Cardiac muscle cell (in vitro differentiated cells and primary cell): ENCODE data around the gene MAPT. TPM values are rescaled to one million over a fixed set of nuclear protein-coding genes. Genes with fewer than 3 reads are reported as not detected.
"Not testable (repeated sequence)": the region's sequence is repeated elsewhere in the genome, so short reads cannot be mapped to it uniquely, and the experiment has no call there.

Source experiments
- DNase-seq, 2 donors: peaks; one replicate each; pipeline versions ENCODE4 v3.0.0 to v3.0.0-alpha.2; 2010 to 2017; ENCODE audit warnings: low read depth in 1 of 2, low spot score in 1 of 2
- H3K27ac ChIP-seq: fragments of 200-600 bp; sonication (generic); 2 replicates; pipeline ENCODE4 v1.5.1; 2016
- H3K27me3 ChIP-seq: fragments of 200-600 bp; sonication (generic); 2 replicates; pipeline ENCODE4 v1.6.0; 2016; ENCODE audit warnings: control low read depth
- H3K36me3 ChIP-seq: fragments of 200-600 bp; sonication (generic); 2 replicates; pipeline ENCODE4 v1.5.1; 2016; ENCODE audit warnings: control low read depth
- H3K4me1 ChIP-seq: fragments of 200-600 bp; sonication (generic); 2 replicates; pipeline ENCODE4 v1.8.1; 2017; ENCODE audit warnings: low read depth, mild to moderate bottlenecking, mixed run types
- H3K4me3 ChIP-seq: fragments of 200-600 bp; sonication (generic); 2 replicates; pipeline ENCODE4 v1.5.1; 2016; ENCODE audit warnings: mild to moderate bottlenecking
- H3K9me3 ChIP-seq: fragments of 200-600 bp; sonication (generic); 2 replicates; pipeline ENCODE4 v1.5.1; 2017; ENCODE audit warnings: low read depth, mild to moderate bottlenecking, control low read depth
- polyA plus RNA-seq: library from polyadenylated mRNA; unstranded; fragments of >200 nt; fragmentation: Nextera tagmentation; extraction: Ambion mirVana; gene quantifications from 2 replicates; pipeline ENCODE4 v1.2.1, GENCODE V29; 2016
- total RNA-seq: library from RNA; depleted of rRNA; stranded (reverse); fragments of >200 nt; gene quantifications from 2 replicates; pipeline ENCODE4 v1.2.3, GENCODE V29; 2016
- TF ChIP-seq, protein P1 (sequence below): IDR thresholded peaks from 2 replicates; pipeline ENCODE4 v1.5.1; 2012; ENCODE audit warnings: low read depth, mild to moderate bottlenecking, low read length

MAPT gene
- total and polyA plus RNA-seq, 2 experiments from 2014 or later: 1.3 to 1.9 TPM

DNA sequence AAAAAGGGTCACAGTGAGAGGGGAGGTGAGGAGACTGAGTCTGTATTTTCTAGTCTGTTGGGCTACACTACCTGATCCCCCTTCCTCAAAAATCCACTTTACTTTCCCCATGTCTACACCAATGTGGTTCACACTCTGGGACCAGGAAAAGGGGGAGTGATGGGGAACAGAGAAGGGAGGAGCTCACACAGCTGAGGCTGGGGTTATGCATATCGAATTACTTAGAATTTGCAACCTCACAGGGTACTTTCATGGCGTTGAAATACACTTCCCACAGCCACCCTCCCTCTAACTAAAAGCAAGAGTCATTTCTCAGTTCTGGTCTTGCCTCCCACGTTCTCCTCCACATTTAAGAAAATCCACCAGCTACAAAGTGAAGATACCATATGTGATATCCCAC lies 14.1 kb downstream of the MAPT start:
- Histone ChIP-seq H3K27me3 (peaks cover 5% of the 10 kb centered on the region), H3K4me1 (no peaks in the 10 kb centered on the region), H3K36me3 (no peaks in the 10 kb centered on the region), H3K27ac (no peak overlapping the region), H3K9me3 (no peaks in the 10 kb centered on the region), H3K4me3 (no peak overlapping the region)
- TF ChIP-seq, protein P1, sequence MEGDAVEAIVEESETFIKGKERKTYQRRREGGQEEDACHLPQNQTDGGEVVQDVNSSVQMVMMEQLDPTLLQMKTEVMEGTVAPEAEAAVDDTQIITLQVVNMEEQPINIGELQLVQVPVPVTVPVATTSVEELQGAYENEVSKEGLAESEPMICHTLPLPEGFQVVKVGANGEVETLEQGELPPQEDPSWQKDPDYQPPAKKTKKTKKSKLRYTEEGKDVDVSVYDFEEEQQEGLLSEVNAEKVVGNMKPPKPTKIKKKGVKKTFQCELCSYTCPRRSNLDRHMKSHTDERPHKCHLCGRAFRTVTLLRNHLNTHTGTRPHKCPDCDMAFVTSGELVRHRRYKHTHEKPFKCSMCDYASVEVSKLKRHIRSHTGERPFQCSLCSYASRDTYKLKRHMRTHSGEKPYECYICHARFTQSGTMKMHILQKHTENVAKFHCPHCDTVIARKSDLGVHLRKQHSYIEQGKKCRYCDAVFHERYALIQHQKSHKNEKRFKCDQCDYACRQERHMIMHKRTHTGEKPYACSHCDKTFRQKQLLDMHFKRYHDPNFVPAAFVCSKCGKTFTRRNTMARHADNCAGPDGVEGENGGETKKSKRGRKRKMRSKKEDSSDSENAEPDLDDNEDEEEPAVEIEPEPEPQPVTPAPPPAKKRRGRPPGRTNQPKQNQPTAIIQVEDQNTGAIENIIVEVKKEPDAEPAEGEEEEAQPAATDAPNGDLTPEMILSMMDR: no peak
- DNase-seq: no peak

DNA sequence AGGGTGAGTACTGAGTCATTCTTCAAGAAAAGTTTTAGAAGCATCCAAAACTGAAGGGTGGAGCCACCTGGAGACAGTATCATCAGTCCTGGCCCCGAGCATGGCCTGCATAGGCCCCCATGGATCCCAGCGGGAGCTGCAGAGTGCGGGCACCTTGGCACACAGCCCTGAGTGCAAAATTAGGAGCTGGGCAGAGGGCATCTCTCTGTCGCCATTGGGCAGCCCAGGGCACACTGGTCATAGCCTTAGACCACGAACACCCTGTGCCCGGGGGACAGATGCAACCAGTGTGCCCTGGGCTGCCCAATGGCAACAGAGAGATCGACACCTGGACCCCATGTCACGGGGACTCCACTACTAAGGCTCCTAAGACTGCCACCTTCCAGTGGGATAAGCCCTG lies 14.6 kb downstream of the MAPT start:
- peaks cover 5% of the 10 kb centered on the region for H3K27me3 ChIP-seq
- H3K36me3 ChIP-seq: no peaks in the 10 kb centered on the region
- no peaks in the 10 kb centered on the region for H3K9me3 ChIP-seq
- H3K4me3 ChIP-seq: no peak overlapping the region
- TF ChIP-seq, protein P1: no peak
- no peak for DNase-seq
- H3K4me1 ChIP-seq: no peaks in the 10 kb centered on the region
- H3K27ac ChIP-seq: no peak overlapping the region

DNA sequence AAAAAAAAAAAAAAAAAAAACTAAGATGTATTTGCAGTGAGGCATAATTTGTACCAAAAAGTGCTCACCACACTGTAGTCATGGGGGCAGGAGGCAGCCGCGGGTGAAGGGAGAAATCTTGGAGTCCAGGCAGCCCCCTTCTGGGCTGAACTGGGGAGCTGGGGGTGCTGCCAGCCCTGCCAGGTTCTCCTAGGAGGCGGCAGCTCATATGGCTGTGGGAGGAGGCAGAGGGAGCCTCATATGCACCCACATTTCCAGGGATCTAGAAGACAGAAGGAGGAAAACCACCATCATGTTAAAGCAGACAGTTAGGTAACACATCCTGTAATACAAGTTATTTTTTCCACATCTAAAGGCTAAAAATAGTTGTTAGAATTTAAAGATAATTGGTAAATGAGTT lies 16.3 kb downstream of the MAPT start:
- Histone ChIP-seq H3K9me3 (no peaks in the 10 kb centered on the region), H3K4me3 (no peak overlapping the region), H3K36me3 (no peaks in the 10 kb centered on the region)

DNA sequence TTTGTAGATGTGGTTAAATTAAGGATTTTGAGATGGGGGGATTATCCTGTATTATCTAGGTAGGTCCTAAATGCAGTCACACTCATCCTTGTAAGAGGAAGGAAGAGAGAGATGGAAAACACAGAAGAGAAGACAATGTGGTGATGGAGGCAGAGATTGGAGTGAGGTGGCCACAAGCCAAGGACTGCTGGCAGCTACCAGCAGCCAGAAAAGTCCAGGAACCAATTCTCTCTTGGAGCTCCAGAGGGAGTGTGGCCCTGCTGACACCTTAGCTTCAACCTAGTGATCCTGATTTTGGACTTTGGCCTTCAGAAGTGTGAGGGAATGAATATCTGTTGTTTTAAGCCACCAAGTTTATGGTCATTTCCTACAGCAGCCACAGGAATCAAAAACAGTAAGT lies 18.0 kb downstream of the MAPT start:
- H3K27me3 ChIP-seq: no peaks in the 10 kb centered on the region
- H3K4me3 ChIP-seq: no peak overlapping the region
- no peaks in the 10 kb centered on the region for H3K36me3 ChIP-seq
- TF ChIP-seq, protein P1: no peak
- H3K9me3 ChIP-seq: no peaks in the 10 kb centered on the region
- H3K4me1 ChIP-seq: no peaks in the 10 kb centered on the region
- no peak for DNase-seq
- no peak overlapping the region for H3K27ac ChIP-seq

More for the DNA sequence above, 16.3 kb downstream of the MAPT start:
- no peak for DNase-seq
- Histone ChIP-seq H3K4me1 (no peaks in the 10 kb centered on the region), H3K27me3 (peaks cover 4% of the 10 kb centered on the region), H3K27ac (no peak overlapping the region)
- TF ChIP-seq, protein P1: no peak

DNA sequence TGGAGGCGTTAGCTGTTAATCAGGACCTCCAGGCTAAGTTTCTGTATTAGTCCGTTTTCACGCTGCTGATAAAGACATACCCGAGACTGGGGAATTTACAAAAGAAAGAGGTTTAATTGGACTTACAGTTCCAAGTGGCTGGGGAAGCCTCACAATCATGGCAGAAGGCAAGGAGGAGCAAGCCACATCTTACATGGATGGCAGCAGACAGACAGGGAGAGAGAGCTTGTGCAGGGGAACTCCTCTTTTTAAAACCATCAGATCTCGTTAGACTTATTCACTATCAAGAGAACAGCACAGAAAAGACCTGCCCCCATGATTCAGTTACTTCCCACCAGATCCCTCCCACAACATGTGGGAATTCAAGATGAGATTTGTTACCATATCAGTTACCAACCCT lies 18.7 kb downstream of the MAPT start:
- not testable (repeated sequence) for H3K36me3 ChIP-seq, DNase-seq

DNA sequence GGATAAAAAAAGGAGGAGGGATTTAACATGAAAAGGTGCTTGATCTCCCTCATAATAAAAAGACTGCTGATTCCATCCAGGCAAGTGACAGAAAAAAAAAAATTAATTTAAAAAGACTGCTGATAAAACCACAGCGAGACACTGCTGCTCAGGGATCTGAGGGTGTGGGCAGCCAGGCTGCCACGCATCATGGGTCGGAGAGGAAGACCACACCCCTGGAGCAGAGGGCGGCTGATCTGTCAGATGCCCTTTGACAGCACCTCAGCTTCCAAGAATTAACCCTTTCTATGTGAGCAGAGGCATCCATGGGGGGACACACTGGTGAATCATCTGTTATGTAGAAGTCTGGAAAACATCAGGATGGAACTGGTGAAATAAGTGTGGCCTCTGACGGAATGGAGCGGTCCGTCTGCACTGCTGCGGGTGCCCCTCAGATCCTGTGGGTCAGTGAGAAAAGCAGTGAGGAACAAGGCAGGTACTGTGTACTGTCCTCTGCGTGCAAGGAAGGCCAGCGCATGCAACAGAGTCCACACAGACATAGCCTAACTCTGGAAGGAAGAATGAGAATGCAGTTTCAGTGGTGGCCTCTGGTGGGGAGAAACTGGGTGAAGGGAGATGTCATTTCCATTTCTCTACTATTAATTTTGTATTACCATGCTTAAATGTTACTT lies 19.8 kb downstream of the MAPT start:
- no peaks in the 10 kb centered on the region for H3K9me3 ChIP-seq
- DNase-seq: no peak
- no peaks in the 10 kb centered on the region for H3K27me3 ChIP-seq
- no peak overlapping the region for H3K4me3 ChIP-seq
- no peak overlapping the region for H3K27ac ChIP-seq
- H3K4me1 ChIP-seq: no peaks in the 10 kb centered on the region
- TF ChIP-seq, protein P1: no peak
- H3K36me3 ChIP-seq: no peaks in the 10 kb centered on the region

More for the DNA sequence above, 18.7 kb downstream of the MAPT start:
- not testable (repeated sequence) for H3K4me3 ChIP-seq, H3K4me1 ChIP-seq, H3K27me3 ChIP-seq, H3K9me3 ChIP-seq, H3K27ac ChIP-seq
